ENCODE data around the gene UBE2QL1.

Gene UBE2QL1

DNA sequence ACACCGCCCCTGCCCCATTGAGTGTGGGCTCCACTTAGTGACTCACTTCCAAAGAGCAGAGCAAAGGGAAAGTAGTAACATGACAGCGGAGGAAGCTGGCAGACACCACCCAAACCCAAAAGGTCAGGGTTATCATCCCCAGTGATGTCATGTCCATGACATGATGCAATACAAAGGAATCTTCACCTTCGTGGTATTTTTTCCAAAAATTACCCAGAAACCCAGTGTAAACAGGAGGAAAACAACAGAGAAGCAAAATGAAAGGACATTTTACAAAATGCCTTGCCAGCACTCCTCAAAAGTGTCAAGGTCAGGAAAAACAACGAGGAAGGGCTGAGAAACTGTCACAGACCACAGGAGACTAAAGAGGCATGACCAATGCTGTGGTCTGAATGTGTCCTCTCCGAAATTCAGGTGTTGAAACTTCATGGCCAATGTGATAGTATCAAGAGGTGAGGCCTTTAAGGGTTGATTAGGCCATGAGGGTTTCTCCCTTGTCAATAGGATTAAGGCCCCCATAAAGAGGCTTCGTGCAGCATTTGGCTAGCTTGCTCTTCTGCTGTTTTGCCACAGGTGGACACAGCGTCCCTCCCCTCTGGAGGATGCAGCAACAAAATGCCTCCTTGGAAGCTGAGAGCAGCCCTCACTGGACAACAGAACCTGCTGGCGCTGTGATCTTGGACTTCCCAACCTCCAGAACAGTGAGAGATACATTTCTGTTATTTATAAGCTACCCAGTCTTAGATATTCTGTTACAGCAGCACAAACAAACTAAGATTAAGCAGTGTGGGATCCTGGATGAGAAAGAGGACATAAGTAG lies 39.8 kb upstream of the UBE2QL1 start:
- Histone ChIP-seq H3K27ac (ENCODE audit: low read depth, low read length, poor library complexity, severe bottlenecking) (no peak overlapping the region), H3K36me3 (ENCODE audit: insufficient read depth, low read length) (no peaks in the 10 kb centered on the region), H3K4me1 (ENCODE audit: insufficient read depth, low read length, severe bottlenecking) (no peaks in the 10 kb centered on the region), H3K4me3 (ENCODE audit: low read depth, low read length, poor library complexity, severe bottlenecking) (no peak overlapping the region), H3K9me3 (ENCODE audit: low read length) (no peaks in the 10 kb centered on the region), H3K9ac (ENCODE audit: low read length) (no peak overlapping the region), H3F3A (ENCODE audit: insufficient read depth, low read length) (no peaks in the 10 kb centered on the region), H3K79me2 (ENCODE audit: insufficient read depth, low read length) (no peaks in the 10 kb centered on the region), H3K27me3 (ENCODE audit: insufficient read depth, low read length) (no peaks in the 10 kb centered on the region), H4K20me1 (ENCODE audit: insufficient read depth, low read length) (no peaks in the 10 kb centered on the region), H2AFZ (ENCODE audit: low read length) (no peak overlapping the region), H3K4me2 (ENCODE audit: low read length) (no peak overlapping the region), H3K9me2 (ENCODE audit: low read depth, low read length) (no peaks in the 10 kb centered on the region)
- no peak for TF ChIP-seq CTCF (IDR thresholded peaks at IDR 0.05; ENCODE audit: low read length)
- TF ChIP-seq EZH2 (IDR thresholded peaks at IDR 0.05; ENCODE audit: borderline replicate concordance, low read length), result no peak

GRCh38 chr5:6410421-6410820 lies 38.2 kb upstream of the UBE2QL1 start:
- no peak overlapping the region for H3K27ac ChIP-seq (ENCODE audit: low read depth, low read length, poor library complexity, severe bottlenecking)

GRCh38 chr5:6411141-6411540 lies 37.5 kb upstream of the UBE2QL1 start:
- H3K4me2 ChIP-seq (ENCODE audit: low read length), result no peak overlapping the region
- no peaks in the 10 kb centered on the region for H3K27me3 ChIP-seq (ENCODE audit: insufficient read depth, low read length)
- H3K9ac ChIP-seq (ENCODE audit: low read length), result no peak overlapping the region
- no peaks in the 10 kb centered on the region for H3K9me2 ChIP-seq (ENCODE audit: low read depth, low read length)
- H3K79me2 ChIP-seq (ENCODE audit: insufficient read depth, low read length), result no peaks in the 10 kb centered on the region
- no peak overlapping the region for H2AFZ ChIP-seq (ENCODE audit: low read length)
- H4K20me1 ChIP-seq (ENCODE audit: insufficient read depth, low read length), result no peaks in the 10 kb centered on the region
- no peak overlapping the region for H3K27ac ChIP-seq (ENCODE audit: low read depth, low read length, poor library complexity, severe bottlenecking)
- no peaks in the 10 kb centered on the region for H3K9me3 ChIP-seq (ENCODE audit: low read length)
- H3K4me1 ChIP-seq (ENCODE audit: insufficient read depth, low read length, severe bottlenecking), result no peaks in the 10 kb centered on the region
- H3K36me3 ChIP-seq (ENCODE audit: insufficient read depth, low read length), result no peaks in the 10 kb centered on the region
- H3K4me3 ChIP-seq (ENCODE audit: low read depth, low read length, poor library complexity, severe bottlenecking), result no peak overlapping the region
- TF ChIP-seq EZH2 (IDR thresholded peaks at IDR 0.05; ENCODE audit: borderline replicate concordance, low read length) (no peak), CTCF (IDR thresholded peaks at IDR 0.05; ENCODE audit: low read length) (no peak)
- no peaks in the 10 kb centered on the region for H3F3A ChIP-seq (ENCODE audit: insufficient read depth, low read length)

More at GRCh38 chr5:6410421-6410820, 38.2 kb upstream of the UBE2QL1 start:
- no peaks in the 10 kb centered on the region for H3K9me3 ChIP-seq (ENCODE audit: low read length)
- no peaks in the 10 kb centered on the region for H4K20me1 ChIP-seq (ENCODE audit: insufficient read depth, low read length)
- no peak overlapping the region for H3K4me3 ChIP-seq (ENCODE audit: low read depth, low read length, poor library complexity, severe bottlenecking)
- H3K9ac ChIP-seq (ENCODE audit: low read length), result no peak overlapping the region
- H3F3A ChIP-seq (ENCODE audit: insufficient read depth, low read length), result no peaks in the 10 kb centered on the region
- no peaks in the 10 kb centered on the region for H3K27me3 ChIP-seq (ENCODE audit: insufficient read depth, low read length)
- no peaks in the 10 kb centered on the region for H3K9me2 ChIP-seq (ENCODE audit: low read depth, low read length)
- H3K4me2 ChIP-seq (ENCODE audit: low read length), result no peak overlapping the region
- no peak overlapping the region for H2AFZ ChIP-seq (ENCODE audit: low read length)
- H3K36me3 ChIP-seq (ENCODE audit: insufficient read depth, low read length), result no peaks in the 10 kb centered on the region
- no peaks in the 10 kb centered on the region for H3K79me2 ChIP-seq (ENCODE audit: insufficient read depth, low read length)
- no peak for TF ChIP-seq CTCF (IDR thresholded peaks at IDR 0.05; ENCODE audit: low read length)
- no peak for TF ChIP-seq EZH2 (IDR thresholded peaks at IDR 0.05; ENCODE audit: borderline replicate concordance, low read length)
- H3K4me1 ChIP-seq (ENCODE audit: insufficient read depth, low read length, severe bottlenecking), result no peaks in the 10 kb centered on the region

Data from OCI-LY1 (cell line).